Neural cell (in vitro differentiated cells): Measurements from ENCODE around the gene MIGA2. TPM values are rescaled to one million over a fixed set of nuclear protein-coding genes. Genes with fewer than 3 reads are reported as not detected.

Experiments used
- H2AFZ ChIP-seq: fragments of 200-600, 300-800 bp; sonication (generic), shearing (Covaris generic); 2 replicates; pipeline ENCODE4 v1.6.0; 2014; ENCODE audit warnings: low read depth, mild to moderate bottlenecking, antibody characterized with exemption, low read length, moderate library complexity
- H3F3A ChIP-seq: fragments of 200-600 bp; shearing (Covaris generic); 2 replicates; pipeline ENCODE4 v1.6.1; 2016; ENCODE audit warnings: mild to moderate bottlenecking, moderate library complexity, mixed read lengths, antibody characterized with exemption, low read length; ENCODE audit not compliant: insufficient read depth, poor library complexity, severe bottlenecking
- H3K27ac ChIP-seq: fragments of 200-600, 300-800 bp; sonication (generic), shearing (Covaris generic); 2 replicates; pipeline ENCODE4 v1.5.1; 2014; ENCODE audit warnings: mild to moderate bottlenecking, low read length, moderate library complexity
- H3K27me3 ChIP-seq: fragments of 300-800, 200-600 bp; sonication (generic), shearing (Covaris generic); 2 replicates; pipeline ENCODE4 v1.6.0; 2014; ENCODE audit warnings: mild to moderate bottlenecking, low read depth, low read length, moderate library complexity; ENCODE audit not compliant: insufficient read depth
- H3K36me3 ChIP-seq: fragments of 300-800, 200-600 bp; sonication (generic), shearing (Covaris generic); 2 replicates; pipeline ENCODE4 v1.5.1; 2014; ENCODE audit warnings: mild to moderate bottlenecking, antibody characterized with exemption, low read length, moderate library complexity; ENCODE audit not compliant: insufficient read depth
- H3K4me2 ChIP-seq: fragments of 300-800, 200-600 bp; sonication (generic), shearing (Covaris generic); 2 replicates; pipeline ENCODE4 v1.6.0; 2014; ENCODE audit warnings: mild to moderate bottlenecking, low read length
- H3K4me3 ChIP-seq: fragments of 300-800, 200-600 bp; sonication (generic), shearing (Covaris generic); 2 replicates; pipeline ENCODE4 v1.5.1; 2014; ENCODE audit warnings: mild to moderate bottlenecking, low read length, moderate library complexity
- H3K79me2 ChIP-seq: fragments of 200-600 bp; shearing (Covaris generic); replicated peaks from 2 replicates; pipeline ENCODE4 v1.6.0; 2014; ENCODE audit warnings: mild to moderate bottlenecking, low read length, moderate library complexity; ENCODE audit not compliant: insufficient read depth
- H3K9ac ChIP-seq: fragments of 300-800, 200-600 bp; sonication (generic), shearing (Covaris generic); 2 replicates; pipeline ENCODE4 v1.6.1; 2016; ENCODE audit warnings: mild to moderate bottlenecking, low read length, mixed read lengths
- H3K9me2 ChIP-seq: fragments of 200-600 bp; shearing (Covaris generic); 2 replicates; pipeline ENCODE4 v1.6.1; 2016; ENCODE audit warnings: mild to moderate bottlenecking, low read length, mixed read lengths; ENCODE audit not compliant: insufficient read depth
- H3K9me3 ChIP-seq: fragments of 200-600, 300-800 bp; sonication (generic), shearing (Covaris generic); 2 replicates; pipeline ENCODE4 v1.6.1; 2016; ENCODE audit warnings: mild to moderate bottlenecking, mixed run types, low read length, moderate library complexity, mixed read lengths
- H4K20me1 ChIP-seq: fragments of 200-600 bp; shearing (Covaris generic); 2 replicates; pipeline ENCODE4 v1.6.1; 2016; ENCODE audit warnings: mild to moderate bottlenecking, mixed run types; ENCODE audit not compliant: insufficient read depth
- EP300 ChIP-seq: fragments of 450-650 bp; conservative IDR thresholded peaks from 2 replicates; pipeline ENCODE4 v1.6.1; 2014; ENCODE audit warnings: antibody characterized with exemption, mild to moderate bottlenecking, moderate library complexity; ENCODE audit not compliant: poor library complexity, severe bottlenecking
- EZH2 ChIP-seq: fragments of 200-600, 300-800 bp; shearing (Covaris generic), sonication (generic); IDR thresholded peaks from 2 replicates; pipeline ENCODE4 v1.6.1; 2014; ENCODE audit warnings: antibody characterized with exemption, low read length, borderline replicate concordance, mild to moderate bottlenecking; ENCODE audit not compliant: insufficient read depth, poor library complexity, severe bottlenecking
- MXI1 ChIP-seq: fragments of 450-650 bp; conservative IDR thresholded peaks from 2 replicates; pipeline ENCODE4 v1.6.1; 2014; ENCODE audit warnings: antibody characterized with exemption, mild to moderate bottlenecking; ENCODE audit not compliant: poor library complexity, severe bottlenecking
- POLR2AphosphoS5 ChIP-seq: IDR thresholded peaks from 2 replicates; pipeline ENCODE4 v1.6.1; 2012
- RAD21 ChIP-seq: fragments of 450-650 bp; conservative IDR thresholded peaks from 2 replicates; pipeline ENCODE4 v1.6.1; 2014; ENCODE audit warnings: antibody characterized with exemption, mild to moderate bottlenecking, moderate library complexity
- SMC3 ChIP-seq: fragments of 450-650 bp; conservative IDR thresholded peaks from 2 replicates; pipeline ENCODE4 v1.6.1; 2014; ENCODE audit warnings: antibody characterized with exemption, mild to moderate bottlenecking, moderate library complexity; ENCODE audit not compliant: poor library complexity
- TAF1 ChIP-seq: IDR thresholded peaks from 2 replicates; pipeline ENCODE4 v1.6.1; 2012; ENCODE audit warnings: low read depth
- polyA plus RNA-seq: library from polyadenylated mRNA; depleted of rRNA; stranded (reverse); fragments of >200 nt; gene quantifications from 2 replicates; pipeline ENCODE4 v1.2.3, GENCODE V29; 2014
- TF ChIP-seq, protein P1 (sequence below): IDR thresholded peaks from 2 replicates; pipeline ENCODE4 v1.6.1; 2012; ENCODE audit warnings: borderline replicate concordance
- TF ChIP-seq, protein P2 (sequence below): fragments of 450-650 bp; IDR thresholded peaks from 2 replicates; pipeline ENCODE4 v1.5.1; 2014; ENCODE audit warnings: antibody characterized with exemption, mild to moderate bottlenecking, moderate library complexity; ENCODE audit not compliant: poor library complexity, severe bottlenecking

The MIGA2 gene
- polyA plus RNA-seq, 1 donor from 2014 or later: 42.4 TPM

GRCh38 chr9:129093602-129094386, 57.4 kb downstream of the MIGA2 start:
- H3K4me3 ChIP-seq: no peak overlapping the region
- no peaks in the 10 kb centered on the region for H3K36me3 ChIP-seq
- no peaks in the 10 kb centered on the region for H3K79me2 ChIP-seq
- H3K9ac ChIP-seq: no peak overlapping the region
- no peak overlapping the region for H3K27ac ChIP-seq
- H2AFZ ChIP-seq: no peak overlapping the region
- H3F3A ChIP-seq: no peaks in the 10 kb centered on the region
- H3K27me3 ChIP-seq: no peaks in the 10 kb centered on the region
- no peaks in the 10 kb centered on the region for H3K9me2 ChIP-seq
- H4K20me1 ChIP-seq: no peaks in the 10 kb centered on the region
- no peak overlapping the region for H3K4me2 ChIP-seq
- TF ChIP-seq TAF1 (no peak), EP300 (no peak), SMC3 (no peak), RAD21 (no peak), EZH2 (no peak), MXI1 (no peak), POLR2AphosphoS5 (no peak)
- TF ChIP-seq, protein P1, sequence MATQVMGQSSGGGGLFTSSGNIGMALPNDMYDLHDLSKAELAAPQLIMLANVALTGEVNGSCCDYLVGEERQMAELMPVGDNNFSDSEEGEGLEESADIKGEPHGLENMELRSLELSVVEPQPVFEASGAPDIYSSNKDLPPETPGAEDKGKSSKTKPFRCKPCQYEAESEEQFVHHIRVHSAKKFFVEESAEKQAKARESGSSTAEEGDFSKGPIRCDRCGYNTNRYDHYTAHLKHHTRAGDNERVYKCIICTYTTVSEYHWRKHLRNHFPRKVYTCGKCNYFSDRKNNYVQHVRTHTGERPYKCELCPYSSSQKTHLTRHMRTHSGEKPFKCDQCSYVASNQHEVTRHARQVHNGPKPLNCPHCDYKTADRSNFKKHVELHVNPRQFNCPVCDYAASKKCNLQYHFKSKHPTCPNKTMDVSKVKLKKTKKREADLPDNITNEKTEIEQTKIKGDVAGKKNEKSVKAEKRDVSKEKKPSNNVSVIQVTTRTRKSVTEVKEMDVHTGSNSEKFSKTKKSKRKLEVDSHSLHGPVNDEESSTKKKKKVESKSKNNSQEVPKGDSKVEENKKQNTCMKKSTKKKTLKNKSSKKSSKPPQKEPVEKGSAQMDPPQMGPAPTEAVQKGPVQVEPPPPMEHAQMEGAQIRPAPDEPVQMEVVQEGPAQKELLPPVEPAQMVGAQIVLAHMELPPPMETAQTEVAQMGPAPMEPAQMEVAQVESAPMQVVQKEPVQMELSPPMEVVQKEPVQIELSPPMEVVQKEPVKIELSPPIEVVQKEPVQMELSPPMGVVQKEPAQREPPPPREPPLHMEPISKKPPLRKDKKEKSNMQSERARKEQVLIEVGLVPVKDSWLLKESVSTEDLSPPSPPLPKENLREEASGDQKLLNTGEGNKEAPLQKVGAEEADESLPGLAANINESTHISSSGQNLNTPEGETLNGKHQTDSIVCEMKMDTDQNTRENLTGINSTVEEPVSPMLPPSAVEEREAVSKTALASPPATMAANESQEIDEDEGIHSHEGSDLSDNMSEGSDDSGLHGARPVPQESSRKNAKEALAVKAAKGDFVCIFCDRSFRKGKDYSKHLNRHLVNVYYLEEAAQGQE: no peak
- TF ChIP-seq, protein P2, sequence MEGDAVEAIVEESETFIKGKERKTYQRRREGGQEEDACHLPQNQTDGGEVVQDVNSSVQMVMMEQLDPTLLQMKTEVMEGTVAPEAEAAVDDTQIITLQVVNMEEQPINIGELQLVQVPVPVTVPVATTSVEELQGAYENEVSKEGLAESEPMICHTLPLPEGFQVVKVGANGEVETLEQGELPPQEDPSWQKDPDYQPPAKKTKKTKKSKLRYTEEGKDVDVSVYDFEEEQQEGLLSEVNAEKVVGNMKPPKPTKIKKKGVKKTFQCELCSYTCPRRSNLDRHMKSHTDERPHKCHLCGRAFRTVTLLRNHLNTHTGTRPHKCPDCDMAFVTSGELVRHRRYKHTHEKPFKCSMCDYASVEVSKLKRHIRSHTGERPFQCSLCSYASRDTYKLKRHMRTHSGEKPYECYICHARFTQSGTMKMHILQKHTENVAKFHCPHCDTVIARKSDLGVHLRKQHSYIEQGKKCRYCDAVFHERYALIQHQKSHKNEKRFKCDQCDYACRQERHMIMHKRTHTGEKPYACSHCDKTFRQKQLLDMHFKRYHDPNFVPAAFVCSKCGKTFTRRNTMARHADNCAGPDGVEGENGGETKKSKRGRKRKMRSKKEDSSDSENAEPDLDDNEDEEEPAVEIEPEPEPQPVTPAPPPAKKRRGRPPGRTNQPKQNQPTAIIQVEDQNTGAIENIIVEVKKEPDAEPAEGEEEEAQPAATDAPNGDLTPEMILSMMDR: no peak
- no peaks in the 10 kb centered on the region for H3K9me3 ChIP-seq

- H3K27ac ChIP-seq: no peak overlapping the region
- H3K36me3 ChIP-seq: no peaks in the 10 kb centered on the region
- H3F3A ChIP-seq: no peaks in the 10 kb centered on the region
- H4K20me1 ChIP-seq: no peaks in the 10 kb centered on the region
- H2AFZ ChIP-seq: no peak overlapping the region
- H3K79me2 ChIP-seq: no peaks in the 10 kb centered on the region
- H3K9ac ChIP-seq: no peak overlapping the region
- H3K27me3 ChIP-seq: no peaks in the 10 kb centered on the region
- TF ChIP-seq, protein P2: no peak
- no peak for TF ChIP-seq TAF1
- no peaks in the 10 kb centered on the region for H3K9me2 ChIP-seq
- H3K4me3 ChIP-seq: no peak overlapping the region
- no peak overlapping the region for H3K4me2 ChIP-seq
- H3K9me3 ChIP-seq: no peaks in the 10 kb centered on the region
Measured at GRCh38 chr9:129094387-129095169, 58.2 kb downstream of the MIGA2 start.
